HL-60 (cell line): ENCODE results near the gene RCAN3.
"Not testable (repeated sequence)": the region's sequence is repeated elsewhere in the genome, so short reads cannot be mapped to it uniquely, and the experiment has no call there.

Experiments
- DNase-seq, 2 experiments: peaks; one replicate each; pipeline ENCODE4 v3.0.0-alpha.2; 2010 to 2020; ENCODE audit warnings: low read depth in 1 of 2, low spot score in 1 of 2
- H3K27ac ChIP-seq: fragments of 250-450 bp; sonication (Bioruptor Pico); replicated peaks from 2 replicates; pipeline ENCODE4 v1.5.1; 2020; ENCODE audit warnings: mild to moderate bottlenecking, moderate library complexity
- H3K27me3 ChIP-seq: fragments of 250-450 bp; sonication (Bioruptor Pico); 2 replicates; pipeline ENCODE4 v1.5.1; 2021; ENCODE audit warnings: mild to moderate bottlenecking, moderate library complexity; ENCODE audit not compliant: insufficient read depth, poor library complexity, severe bottlenecking
- H3K4me3 ChIP-seq: replicated peaks from 2 replicates; pipeline ENCODE4 v1.5.1; 2011; ENCODE audit warnings: mild to moderate bottlenecking, control low read depth, low read length; ENCODE audit not compliant: insufficient read depth
- CTCF ChIP-seq: IDR thresholded peaks from one replicate; pipeline ENCODE4 v1.5.1; 2011; ENCODE audit warnings: low read length, control low read depth, inconsistent platforms; ENCODE audit not compliant: insufficient read depth
- GABPA ChIP-seq: IDR thresholded peaks from 2 replicates; pipeline ENCODE4 v1.6.1; 2012; ENCODE audit warnings: low read depth
- POLR2AphosphoS5 ChIP-seq: IDR thresholded peaks from 2 replicates; pipeline ENCODE4 v1.6.1; 2012; ENCODE audit warnings: low read depth
- REST ChIP-seq: IDR thresholded peaks from 2 replicates; pipeline ENCODE4 v1.6.1; 2012; ENCODE audit warnings: low read depth; ENCODE audit not compliant: insufficient replicate concordance
- SPI1 ChIP-seq: IDR thresholded peaks from 2 replicates; pipeline ENCODE4 v1.6.1; 2012; ENCODE audit warnings: low read depth, mild to moderate bottlenecking, borderline replicate concordance

Gene RCAN3

GRCh38 chr1:24491577-24492360 lies 10.9 kb upstream of the RCAN3 start:
- H3K4me3 ChIP-seq = no peak overlapping the region
- TF ChIP-seq REST = no peak
- TF ChIP-seq GABPA = no peak
- no peak for TF ChIP-seq POLR2AphosphoS5
- TF ChIP-seq SPI1 = no peak
- TF ChIP-seq CTCF = no peak
- H3K27me3 ChIP-seq = no peaks in the 10 kb centered on the region
- H3K27ac ChIP-seq = no peak overlapping the region
- no peak for DNase-seq

GRCh38 chr1:24492935-24493334 lies 9.7 kb upstream of the RCAN3 start:
- DNase-seq, H3K4me3 ChIP-seq, H3K27ac ChIP-seq, H3K27me3 ChIP-seq: not testable (repeated sequence)

GRCh38 chr1:24493785-24494184 lies 8.9 kb upstream of the RCAN3 start:
- TF ChIP-seq GABPA = no peak
- no peak for TF ChIP-seq CTCF
- TF ChIP-seq SPI1 = no peak
- TF ChIP-seq POLR2AphosphoS5 = no peak
- no peak for TF ChIP-seq REST

GRCh38 chr1:24498589-24498988 lies 4.0 kb upstream of the RCAN3 start:
- no peaks in the 10 kb centered on the region for H3K27me3 ChIP-seq
- TF ChIP-seq GABPA = no peak
- TF ChIP-seq CTCF = no peak
- no peak for TF ChIP-seq REST
- no peak for TF ChIP-seq POLR2AphosphoS5
- no peak for TF ChIP-seq SPI1
- DNase-seq = no peak
- no peak overlapping the region for H3K4me3 ChIP-seq
- no peak overlapping the region for H3K27ac ChIP-seq

More at GRCh38 chr1:24493785-24494184, 8.9 kb upstream of the RCAN3 start:
- no peak for DNase-seq
- H3K27ac ChIP-seq = no peak overlapping the region
- no peaks in the 10 kb centered on the region for H3K27me3 ChIP-seq
- H3K4me3 ChIP-seq = no peak overlapping the region
